SU-DHL-6 (cell line): ENCODE measurements around the gene NEURL1B.

Experiments used
- H2AFZ ChIP-seq: fragments of 200-600 bp; sonication (generic); 2 replicates; pipeline ENCODE4 v1.6.1; 2014; ENCODE audit warnings: low read depth, mild to moderate bottlenecking, moderate library complexity, mixed read lengths, antibody characterized with exemption, low read length; ENCODE audit not compliant: severe bottlenecking
- H3F3A ChIP-seq: fragments of 200-600 bp; shearing (Covaris generic); 2 replicates; pipeline ENCODE4 v1.6.0; 2016; ENCODE audit warnings: antibody characterized with exemption, mild to moderate bottlenecking; ENCODE audit not compliant: insufficient read depth
- H3K27ac ChIP-seq: fragments of 200-600 bp; sonication (generic); 2 replicates; pipeline ENCODE4 v1.5.1; 2016; ENCODE audit warnings: low read depth, mild to moderate bottlenecking, low read length, moderate library complexity, mixed read lengths
- H3K27me3 ChIP-seq: fragments of 200-600 bp; sonication (generic), shearing (Covaris generic); 2 replicates; pipeline ENCODE4 v1.6.0; 2014; ENCODE audit warnings: mild to moderate bottlenecking, low read length
- H3K36me3 ChIP-seq: fragments of 200-600 bp; sonication (generic); 2 replicates; pipeline ENCODE4 v1.6.1; 2014; ENCODE audit warnings: mild to moderate bottlenecking, low read length, mixed read lengths
- H3K4me2 ChIP-seq: fragments of 300-600, 200-600 bp; shearing (Covaris generic), sonication (generic); 2 replicates; pipeline ENCODE4 v1.6.0; 2014; ENCODE audit warnings: low read length, low read depth, mild to moderate bottlenecking; ENCODE audit not compliant: poor library complexity, severe bottlenecking
- H3K4me3 ChIP-seq: fragments of 200-600 bp; sonication (generic); 2 replicates; pipeline ENCODE4 v1.5.1; 2014; ENCODE audit warnings: antibody characterized with exemption, low read length, mild to moderate bottlenecking, mixed read lengths; ENCODE audit not compliant: insufficient read depth, poor library complexity, severe bottlenecking
- H3K79me2 ChIP-seq: fragments of 200-600 bp; sonication (generic); 2 replicates; pipeline ENCODE4 v1.6.1; 2014; ENCODE audit warnings: mild to moderate bottlenecking, low read length, moderate library complexity; ENCODE audit not compliant: insufficient read depth
- H3K9ac ChIP-seq: fragments of 200-600 bp; sonication (generic); 2 replicates; pipeline ENCODE4 v1.7.0; 2014; ENCODE audit warnings: mild to moderate bottlenecking, low read length
- H3K9me2 ChIP-seq: fragments of 200-600 bp; sonication (generic); replicated peaks from 2 replicates; pipeline ENCODE4 v1.6.1; 2014; ENCODE audit warnings: low read length; ENCODE audit not compliant: insufficient read depth
- H3K9me3 ChIP-seq: fragments of 200-600 bp; sonication (generic); 2 replicates; pipeline ENCODE4 v1.6.1; 2014; ENCODE audit warnings: low read length, mixed read lengths; ENCODE audit not compliant: insufficient read depth
- H4K20me1 ChIP-seq: fragments of 200-600 bp; sonication (generic); 2 replicates; pipeline ENCODE4 v1.6.1; 2014; ENCODE audit warnings: low read depth, mild to moderate bottlenecking, antibody characterized with exemption, low read length, moderate library complexity, mixed read lengths
- EZH2phosphoT487 ChIP-seq: fragments of 200-600 bp; sonication (generic), shearing (Covaris generic); conservative IDR thresholded peaks from 2 replicates; pipeline ENCODE4 v1.6.1; 2018; ENCODE audit warnings: mild to moderate bottlenecking, antibody characterized with exemption, low read length, moderate library complexity, mixed read lengths
- TF ChIP-seq, protein P1 (sequence below): fragments of 200-600 bp; sonication (generic); IDR thresholded peaks from one replicate; pipeline ENCODE4 v1.5.1; 2017; ENCODE audit warnings: antibody characterized with exemption, mild to moderate bottlenecking, low read length, moderate library complexity; ENCODE audit not compliant: insufficient read depth, poor library complexity, severe bottlenecking

NEURL1B gene

DNA sequence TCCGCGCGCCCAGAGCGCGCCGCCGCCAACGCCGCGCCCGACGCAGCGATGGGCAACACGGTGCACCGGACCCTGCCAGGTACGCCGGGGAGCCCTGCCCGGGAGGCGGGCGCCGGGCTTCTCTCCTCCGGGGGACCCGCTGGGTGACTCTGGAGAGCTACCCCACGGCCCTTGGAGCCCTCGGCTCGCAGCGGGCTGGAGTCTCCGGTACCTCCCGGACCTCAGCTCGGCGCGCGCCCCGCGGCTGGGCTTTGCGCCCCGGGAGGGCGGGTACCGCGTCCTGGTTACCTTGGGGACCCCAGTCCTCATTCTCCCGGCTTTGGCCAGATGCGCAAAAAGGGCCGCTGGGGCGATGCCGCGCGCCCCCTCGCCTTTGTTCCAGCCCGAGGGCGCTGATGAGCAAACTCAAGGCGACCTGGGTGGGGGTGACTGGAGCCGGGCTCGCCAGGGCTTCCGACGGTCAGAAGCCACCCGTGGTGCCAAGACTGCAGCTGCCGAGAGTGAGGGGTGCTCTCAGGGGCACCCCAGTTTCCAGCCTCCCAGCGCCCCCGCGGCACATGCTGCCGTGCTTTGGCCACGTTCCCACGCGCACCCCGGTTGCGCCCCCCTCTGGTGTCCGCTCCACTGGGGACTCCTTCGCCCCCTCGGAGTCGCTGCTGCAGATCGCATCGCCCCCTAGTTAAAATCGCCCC is 442 bp downstream of the NEURL1B start:
- no peak overlapping the region for H3K27ac ChIP-seq
- no peaks in the 10 kb centered on the region for H3K9me2 ChIP-seq
- TF ChIP-seq, protein P1, sequence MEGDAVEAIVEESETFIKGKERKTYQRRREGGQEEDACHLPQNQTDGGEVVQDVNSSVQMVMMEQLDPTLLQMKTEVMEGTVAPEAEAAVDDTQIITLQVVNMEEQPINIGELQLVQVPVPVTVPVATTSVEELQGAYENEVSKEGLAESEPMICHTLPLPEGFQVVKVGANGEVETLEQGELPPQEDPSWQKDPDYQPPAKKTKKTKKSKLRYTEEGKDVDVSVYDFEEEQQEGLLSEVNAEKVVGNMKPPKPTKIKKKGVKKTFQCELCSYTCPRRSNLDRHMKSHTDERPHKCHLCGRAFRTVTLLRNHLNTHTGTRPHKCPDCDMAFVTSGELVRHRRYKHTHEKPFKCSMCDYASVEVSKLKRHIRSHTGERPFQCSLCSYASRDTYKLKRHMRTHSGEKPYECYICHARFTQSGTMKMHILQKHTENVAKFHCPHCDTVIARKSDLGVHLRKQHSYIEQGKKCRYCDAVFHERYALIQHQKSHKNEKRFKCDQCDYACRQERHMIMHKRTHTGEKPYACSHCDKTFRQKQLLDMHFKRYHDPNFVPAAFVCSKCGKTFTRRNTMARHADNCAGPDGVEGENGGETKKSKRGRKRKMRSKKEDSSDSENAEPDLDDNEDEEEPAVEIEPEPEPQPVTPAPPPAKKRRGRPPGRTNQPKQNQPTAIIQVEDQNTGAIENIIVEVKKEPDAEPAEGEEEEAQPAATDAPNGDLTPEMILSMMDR, result no peak
- no peak for TF ChIP-seq EZH2phosphoT487
- no peaks in the 10 kb centered on the region for H4K20me1 ChIP-seq
- no peaks in the 10 kb centered on the region for H3K79me2 ChIP-seq
- no peak overlapping the region for H3K4me2 ChIP-seq
- H3K36me3 ChIP-seq, result no peaks in the 10 kb centered on the region
- no peak overlapping the region for H3K4me3 ChIP-seq
- H2AFZ ChIP-seq, result no peak overlapping the region
- H3K9me3 ChIP-seq, result no peaks in the 10 kb centered on the region
- H3K27me3 ChIP-seq, result 0 out of 2 replicates have a peak, but pooled peaks cover 3% of the 10 kb centered on the region
- no peak overlapping the region for H3K9ac ChIP-seq
- no peaks in the 10 kb centered on the region for H3F3A ChIP-seq

DNA sequence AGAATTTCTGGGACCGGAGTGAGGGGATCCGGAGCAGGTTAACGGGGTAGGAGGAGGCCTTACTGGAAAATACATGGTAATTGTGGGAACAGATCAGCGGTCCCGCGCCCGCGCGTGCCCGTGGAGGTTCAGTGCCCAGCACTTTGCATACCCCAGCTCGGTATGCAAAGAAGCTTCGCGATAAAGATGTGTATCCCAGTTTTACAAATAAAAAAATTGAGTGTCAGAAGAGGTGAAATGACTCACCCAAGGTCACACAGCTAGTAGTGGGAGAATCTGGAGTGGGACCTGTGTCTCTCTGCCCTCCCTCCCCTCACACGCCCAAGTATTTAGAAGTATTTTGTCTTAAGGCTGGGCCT is 967 bp downstream of the NEURL1B start:
- Histone ChIP-seq H3K9me2 (no peaks in the 10 kb centered on the region), H3K27me3 (0 out of 2 replicates have a peak, but pooled peaks cover 3% of the 10 kb centered on the region), H3K27ac (no peak overlapping the region), H3K4me3 (no peak overlapping the region), H3K36me3 (no peaks in the 10 kb centered on the region), H3K9ac (no peak overlapping the region), H3K79me2 (no peaks in the 10 kb centered on the region), H4K20me1 (no peaks in the 10 kb centered on the region), H3F3A (no peaks in the 10 kb centered on the region), H2AFZ (no peak overlapping the region), H3K9me3 (no peaks in the 10 kb centered on the region), H3K4me2 (no peak overlapping the region)
- no peak for TF ChIP-seq EZH2phosphoT487
- TF ChIP-seq, protein P1, result no peak

DNA sequence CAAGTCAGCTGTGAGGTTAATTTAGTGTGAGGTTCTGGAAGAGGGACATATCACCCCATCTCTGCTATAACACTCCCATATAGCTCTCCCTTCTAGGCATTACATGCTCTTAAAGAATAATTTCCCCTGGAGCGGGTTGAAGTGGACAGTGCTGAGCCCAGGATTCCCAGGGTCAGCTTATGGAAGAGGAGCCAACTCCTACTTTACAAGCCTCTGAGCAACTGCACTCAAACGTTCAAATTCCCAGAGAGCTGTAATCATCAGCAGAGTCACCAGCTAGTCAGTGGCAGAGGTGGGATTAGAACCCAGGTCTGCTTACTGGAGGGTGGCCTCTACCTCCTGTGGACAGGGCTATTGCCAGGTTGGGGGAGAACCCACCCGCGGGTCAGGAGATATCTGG is 1.4 kb downstream of the NEURL1B start:
- no peaks in the 10 kb centered on the region for H3K9me2 ChIP-seq
- no peaks in the 10 kb centered on the region for H3K9me3 ChIP-seq
- no peaks in the 10 kb centered on the region for H3F3A ChIP-seq
- TF ChIP-seq, protein P1, result no peak
- no peak for TF ChIP-seq EZH2phosphoT487
- no peak overlapping the region for H3K4me2 ChIP-seq
- H3K79me2 ChIP-seq, result no peaks in the 10 kb centered on the region
- H3K27me3 ChIP-seq, result 0 out of 2 replicates have a peak, but pooled peaks cover 3% of the 10 kb centered on the region
- H3K9ac ChIP-seq, result no peak overlapping the region
- H3K36me3 ChIP-seq, result no peaks in the 10 kb centered on the region
- no peak overlapping the region for H2AFZ ChIP-seq
- no peak overlapping the region for H3K27ac ChIP-seq
- no peaks in the 10 kb centered on the region for H4K20me1 ChIP-seq
- no peak overlapping the region for H3K4me3 ChIP-seq
